ENCODE results near the gene ORM2.

ORM2 gene

DNA sequence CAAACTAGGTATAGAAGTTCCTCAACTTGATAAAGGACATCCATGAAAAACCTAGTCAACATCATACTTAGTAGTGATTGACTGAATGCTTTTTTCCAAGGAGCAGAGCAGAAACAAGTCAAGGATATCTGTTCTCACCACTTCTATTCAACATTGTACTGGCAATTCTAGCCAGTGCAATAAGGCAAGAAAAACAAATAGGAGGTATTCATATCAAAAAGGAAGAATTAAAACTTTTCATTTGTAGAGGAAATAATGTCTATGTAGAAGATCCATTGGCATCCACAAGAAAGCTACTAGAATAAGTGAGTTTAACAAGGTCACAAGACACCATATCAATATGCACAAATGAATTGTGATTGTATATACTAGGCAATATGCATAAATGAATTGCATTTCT, 35.0 kb upstream of the ORM2 start:
- no peak for DNase-seq (ENCODE audit: low spot score)

DNA sequence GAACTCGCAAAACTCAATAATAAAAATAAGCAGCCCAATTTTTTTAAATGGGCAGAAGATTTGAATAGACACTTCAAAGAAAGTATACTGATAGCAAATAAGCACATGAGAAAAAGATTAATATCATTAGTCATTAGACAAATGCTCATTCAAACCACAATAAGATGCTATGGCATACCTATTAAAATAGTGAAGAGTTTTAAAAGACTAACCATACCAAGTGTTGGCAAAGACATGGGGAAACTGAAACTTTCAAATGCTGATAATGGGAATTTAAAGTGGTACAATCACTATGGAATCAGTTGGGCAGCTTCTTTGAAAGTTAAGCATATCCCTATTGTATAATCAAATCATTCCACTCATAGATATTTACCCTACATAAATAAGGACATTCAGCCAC, 33.3 kb upstream of the ORM2 start:
- no peak for DNase-seq (ENCODE audit: low spot score)

DNA sequence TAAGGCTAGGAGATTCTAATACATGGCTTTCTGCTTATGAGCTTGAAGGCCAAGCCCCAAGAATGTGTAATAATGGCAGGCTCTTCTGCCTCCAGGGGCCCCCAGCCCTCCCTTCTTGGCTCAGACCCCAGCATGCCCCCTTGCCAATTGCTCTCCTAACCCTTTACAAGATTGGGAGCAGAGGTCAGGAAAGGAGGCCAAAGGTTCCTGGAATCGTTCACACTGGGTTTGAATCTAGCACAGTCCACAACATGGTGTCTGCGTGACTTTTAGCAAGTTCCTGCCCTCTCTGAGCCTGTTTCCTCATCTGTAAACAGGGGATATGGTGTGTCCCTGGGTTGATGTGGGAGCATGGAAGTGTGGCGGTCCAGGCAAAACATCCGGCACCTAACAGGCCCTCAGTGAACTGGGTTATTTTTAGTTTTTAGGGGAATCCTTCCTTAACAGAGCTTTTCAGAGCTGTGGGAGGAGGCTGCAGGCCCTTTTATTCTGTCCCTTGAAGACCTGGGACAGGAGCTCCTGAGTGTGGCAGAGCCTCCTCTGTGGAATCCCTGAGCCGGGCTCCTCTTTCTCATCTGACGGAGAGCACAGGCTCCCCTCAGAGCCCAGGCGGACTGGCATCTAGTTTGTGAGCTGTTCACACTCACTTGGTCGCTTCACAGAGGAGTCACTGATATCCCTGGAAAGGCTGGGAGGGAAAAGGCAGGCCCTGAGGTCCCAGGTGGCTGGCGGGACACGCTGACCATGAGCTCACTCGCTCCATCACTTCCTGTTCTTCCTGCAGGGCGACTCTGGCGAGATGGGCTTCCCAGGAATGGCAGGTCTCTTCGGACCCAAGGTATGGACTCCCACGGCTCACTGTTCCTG, 30.1 kb upstream of the ORM2 start:
- DNase-seq (ENCODE audit: low spot score): no peak

DNA sequence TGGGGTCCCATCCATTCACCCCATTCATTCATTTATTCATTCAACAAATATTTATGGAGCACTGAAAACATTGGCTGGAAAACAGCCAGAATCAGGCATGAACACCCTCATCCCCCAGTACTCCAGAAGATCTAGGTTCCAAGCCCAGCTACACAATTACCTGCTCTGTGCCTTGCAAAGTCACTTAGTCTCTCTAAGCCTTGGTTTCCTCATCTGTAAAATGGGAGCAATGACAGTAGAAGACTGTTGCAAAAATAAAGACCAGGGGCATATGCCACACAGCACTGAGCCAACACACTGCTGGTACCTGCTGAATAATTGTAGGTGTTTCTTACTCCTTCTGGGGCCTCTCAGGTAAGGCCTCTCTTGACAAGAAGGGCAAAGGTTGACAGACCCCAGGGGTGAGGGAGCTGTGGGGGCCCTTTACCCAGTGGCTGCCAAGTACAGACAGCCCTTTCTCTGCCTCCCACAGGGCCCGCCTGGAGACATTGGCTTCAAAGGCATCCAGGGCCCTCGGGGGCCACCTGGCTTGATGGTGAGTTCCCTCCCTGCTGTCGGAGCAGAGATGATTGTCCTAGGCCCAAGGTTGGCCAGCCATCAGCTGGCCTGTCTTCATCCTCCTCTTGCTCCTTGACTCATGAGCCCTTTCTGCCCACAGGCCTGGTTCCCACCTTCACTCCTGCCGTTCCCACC, 29.4 kb upstream of the ORM2 start:
- DNase-seq (ENCODE audit: low spot score): no peak

- no peak for DNase-seq (ENCODE audit: low spot score)
Observed at GRCh38 chr9:114300846-114301797, 28.5 kb upstream of the ORM2 start.

DNA sequence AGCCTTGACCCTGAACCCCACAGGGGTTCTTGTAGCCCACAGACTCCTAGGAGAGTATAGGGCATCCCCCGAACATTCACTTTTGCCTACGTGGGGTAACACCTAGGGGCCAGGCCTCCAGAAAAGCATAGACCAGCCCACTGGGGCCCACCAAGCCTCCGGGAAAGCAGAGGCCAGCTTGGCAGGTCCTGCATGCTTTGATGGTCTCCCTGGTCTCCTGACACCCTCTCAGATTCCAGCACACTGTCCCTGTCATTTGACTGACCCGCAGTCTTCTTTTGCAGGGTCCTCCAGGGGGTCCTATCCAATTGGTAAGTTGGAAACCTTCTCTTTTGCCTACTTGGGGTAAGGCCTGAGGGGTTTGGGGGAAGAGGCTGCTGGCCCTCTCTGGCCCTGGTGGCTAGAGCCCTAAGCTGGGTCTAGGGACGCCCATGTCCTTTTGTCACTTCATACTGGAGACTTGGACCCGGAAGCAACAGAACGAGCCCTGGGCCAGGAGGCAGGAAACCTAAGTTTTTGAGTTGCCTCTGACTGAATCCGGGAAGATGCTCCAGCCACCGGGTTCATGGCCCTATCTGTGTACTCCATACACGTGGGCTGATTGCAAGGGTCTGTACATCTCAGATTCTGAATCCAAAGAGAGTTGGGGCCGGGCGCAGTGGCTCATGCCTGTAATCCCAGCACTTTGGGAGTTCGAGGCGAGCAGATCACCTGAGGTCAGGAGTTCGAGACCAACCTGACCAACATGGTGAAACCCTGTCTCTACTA, 27.7 kb upstream of the ORM2 start:
- no peak for DNase-seq (ENCODE audit: low spot score)

DNA sequence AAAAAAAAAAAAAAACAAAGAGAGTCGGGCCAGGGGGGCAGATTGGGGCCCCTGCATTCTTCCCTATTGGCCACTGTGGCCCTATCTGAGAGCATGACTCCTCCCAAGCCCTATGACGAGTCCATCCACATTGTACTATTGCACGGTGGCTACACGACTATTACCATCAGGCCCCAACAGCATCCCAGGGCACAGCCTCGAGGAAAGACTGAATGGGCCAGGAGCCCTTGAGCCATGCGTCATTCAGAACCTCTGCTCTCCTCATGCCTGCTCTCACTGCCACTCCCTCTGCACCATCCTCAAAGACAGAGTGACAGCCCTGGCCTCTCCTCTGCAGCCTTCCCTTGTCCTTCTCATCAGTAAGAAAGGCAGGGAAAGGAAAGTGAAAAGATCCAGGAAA, 26.9 kb upstream of the ORM2 start:
- no peak for DNase-seq (ENCODE audit: low spot score)

DNA sequence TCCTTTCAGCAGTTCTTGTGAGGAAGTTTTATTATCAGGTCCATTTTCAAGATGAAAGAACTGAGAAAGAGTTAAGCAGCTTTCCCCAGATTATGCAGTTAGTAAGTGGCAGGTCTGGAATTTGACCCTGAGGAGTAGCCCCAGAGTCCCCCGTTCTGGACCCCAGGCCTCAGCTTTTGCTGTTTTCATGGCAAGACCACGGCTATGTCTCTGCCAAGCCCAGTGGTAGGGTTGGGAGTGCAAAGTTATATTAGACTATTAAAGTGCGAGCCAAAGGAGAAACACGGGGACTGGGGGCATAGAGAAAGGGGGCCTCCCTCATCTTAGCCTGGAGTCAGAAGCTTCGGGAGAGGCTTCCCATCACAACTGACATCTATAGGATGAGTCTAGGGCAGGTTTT, 26.1 kb upstream of the ORM2 start:
- no peak for DNase-seq (ENCODE audit: low spot score)

GRCh38 chr9:114303977-114304376, 25.7 kb upstream of the ORM2 start:
- no peak for DNase-seq (ENCODE audit: low spot score)

DNA sequence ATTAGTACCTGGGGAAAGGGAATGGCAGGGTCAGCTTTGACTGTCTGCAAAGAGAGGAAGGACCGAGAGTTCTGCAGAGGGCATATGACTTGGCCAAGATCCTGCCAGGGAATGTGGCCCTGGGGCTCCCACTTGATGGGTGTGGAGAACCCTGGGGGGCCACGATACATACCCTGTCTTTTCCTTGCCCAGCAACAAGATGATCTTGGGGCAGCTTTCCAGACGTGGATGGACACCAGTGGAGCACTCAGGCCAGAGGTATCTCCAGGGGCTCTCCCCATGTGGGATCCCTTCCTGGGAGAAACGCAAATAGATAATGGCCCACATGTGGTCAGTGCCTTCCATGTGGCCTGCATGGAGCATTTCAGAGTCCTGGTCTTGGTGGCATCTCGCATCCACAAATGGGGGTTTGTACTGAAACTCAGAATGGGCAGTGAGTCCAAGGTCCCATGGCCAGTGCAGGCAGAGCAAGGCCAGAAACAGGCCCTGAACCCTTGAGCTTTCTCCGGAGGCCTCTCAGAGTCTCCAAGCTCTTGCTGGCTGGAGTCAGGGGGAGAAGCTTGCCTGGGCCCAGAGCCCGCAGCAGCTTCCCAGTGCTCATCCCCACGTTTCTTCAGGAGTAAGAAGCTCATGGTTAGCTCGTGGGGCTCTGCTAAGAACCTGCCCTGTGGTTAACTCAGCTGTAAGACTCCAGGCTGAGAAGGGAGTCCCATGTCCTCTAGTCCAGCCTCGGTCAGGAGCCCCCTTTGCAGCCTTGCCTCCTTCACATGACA, 25.1 kb upstream of the ORM2 start:
- no peak for DNase-seq (ENCODE audit: low spot score)

GRCh38 chr9:114307899-114308267, 21.8 kb upstream of the ORM2 start:
- DNase-seq (ENCODE audit: low spot score): no peak

DNA sequence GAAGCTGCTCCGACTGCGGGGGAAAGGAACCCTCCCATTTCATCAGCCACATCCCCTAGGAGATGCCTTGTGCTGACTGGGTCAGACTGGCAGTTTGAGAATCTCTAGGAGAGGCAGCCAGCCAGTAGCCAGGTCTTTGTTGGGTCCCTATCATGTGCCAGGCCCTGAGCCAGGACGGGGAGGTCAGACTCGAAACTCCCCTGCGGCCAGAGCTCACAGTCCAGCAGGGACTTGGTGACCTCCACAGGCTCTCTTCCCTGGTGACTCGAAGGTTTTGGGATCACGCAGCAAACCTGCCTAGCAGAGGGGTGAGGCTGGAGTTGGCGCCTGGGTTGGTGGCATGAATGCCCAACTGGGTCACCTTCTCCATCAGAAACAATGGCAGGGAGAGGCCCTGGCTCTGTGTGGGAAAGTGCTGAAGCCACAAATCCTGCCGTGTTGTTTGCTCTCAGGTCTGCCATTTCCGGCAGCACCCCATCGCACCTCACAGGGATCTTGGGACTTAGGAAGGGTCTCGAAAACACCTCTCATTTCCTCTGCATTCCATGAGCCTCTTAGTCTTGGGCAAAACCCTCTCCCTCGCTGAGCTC, 21.2 kb upstream of the ORM2 start:
- no peak for DNase-seq (ENCODE audit: low spot score)

GRCh38 chr9:114309096-114309495, 20.6 kb upstream of the ORM2 start:
- no peak for DNase-seq (ENCODE audit: low spot score)

- DNase-seq (ENCODE audit: low spot score): no peak
Observed at GRCh38 chr9:114310471-114311450, 18.9 kb upstream of the ORM2 start.

DNA sequence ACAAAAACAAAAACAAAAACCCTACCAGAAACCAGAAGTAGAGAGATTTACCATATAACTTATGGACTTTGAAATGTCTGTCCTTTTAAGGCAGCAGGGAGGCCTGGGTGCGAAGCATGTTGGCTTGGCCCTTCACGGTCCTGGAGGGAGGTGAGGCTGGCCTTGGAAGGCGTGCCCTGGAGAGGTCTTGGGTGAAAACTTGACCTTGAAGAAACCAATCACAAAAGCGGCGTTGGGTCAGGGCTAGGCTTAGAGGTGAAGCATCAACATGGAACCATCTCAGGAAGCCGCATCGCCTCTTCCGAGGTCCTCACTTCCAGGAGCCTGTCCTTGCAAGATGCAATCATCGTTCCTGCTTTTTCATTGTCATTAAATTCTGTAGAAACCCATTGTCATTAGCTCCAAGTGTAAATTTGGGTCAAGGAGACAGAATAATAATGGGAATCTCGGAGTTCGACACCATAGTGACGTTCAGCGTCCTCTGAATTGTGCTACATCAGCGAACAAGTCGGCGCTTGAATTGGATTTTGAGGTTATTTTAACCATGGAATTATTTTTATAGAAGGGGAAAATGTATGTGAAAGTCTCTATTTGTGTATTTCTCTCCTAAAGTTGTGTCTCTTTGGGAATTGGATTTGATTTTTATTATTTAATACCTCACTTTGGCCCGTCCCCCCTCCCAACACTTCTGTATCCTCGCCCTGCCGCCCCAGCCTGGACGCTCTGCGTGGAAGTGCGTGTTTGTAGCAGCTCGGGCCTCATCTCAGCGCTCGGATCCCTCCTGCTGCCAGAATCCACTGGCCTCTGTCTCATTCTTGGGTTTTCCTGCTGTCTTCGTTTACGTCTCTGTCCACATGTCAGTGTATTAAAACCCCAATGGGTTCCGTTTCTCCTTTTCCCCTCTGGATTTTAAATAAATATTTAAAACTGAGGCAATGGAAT, 17.8 kb upstream of the ORM2 start:
- no peak for DNase-seq (ENCODE audit: low spot score)

GRCh38 chr9:114312513-114312875, 17.2 kb upstream of the ORM2 start:
- no peak for DNase-seq (ENCODE audit: low spot score)

- DNase-seq (ENCODE audit: low spot score): no peak
Observed at GRCh38 chr9:114313186-114313585, 16.5 kb upstream of the ORM2 start.

- DNase-seq (ENCODE audit: low spot score): no peak
Observed at GRCh38 chr9:114314256-114314867, 15.3 kb upstream of the ORM2 start.

Measured in HuH-7.5 (cell line).